SU-DHL-6 (cell line): ENCODE data around the gene CAP1.

Experiments
- H2AFZ ChIP-seq: fragments of 200-600 bp; sonication (generic); 2 replicates; pipeline ENCODE4 v1.6.1; 2014; ENCODE audit warnings: low read depth, mild to moderate bottlenecking, moderate library complexity, mixed read lengths, antibody characterized with exemption, low read length; ENCODE audit not compliant: severe bottlenecking
- H3F3A ChIP-seq: fragments of 200-600 bp; shearing (Covaris generic); 2 replicates; pipeline ENCODE4 v1.6.0; 2016; ENCODE audit warnings: antibody characterized with exemption, mild to moderate bottlenecking; ENCODE audit not compliant: insufficient read depth
- H3K27ac ChIP-seq: fragments of 200-600 bp; sonication (generic); 2 replicates; pipeline ENCODE4 v1.5.1; 2016; ENCODE audit warnings: low read depth, mild to moderate bottlenecking, low read length, moderate library complexity, mixed read lengths
- H3K27me3 ChIP-seq: fragments of 200-600 bp; sonication (generic), shearing (Covaris generic); 2 replicates; pipeline ENCODE4 v1.6.0; 2014; ENCODE audit warnings: mild to moderate bottlenecking, low read length
- H3K36me3 ChIP-seq: fragments of 200-600 bp; sonication (generic); 2 replicates; pipeline ENCODE4 v1.6.1; 2014; ENCODE audit warnings: mild to moderate bottlenecking, low read length, mixed read lengths
- H3K4me2 ChIP-seq: fragments of 300-600, 200-600 bp; shearing (Covaris generic), sonication (generic); 2 replicates; pipeline ENCODE4 v1.6.0; 2014; ENCODE audit warnings: low read length, low read depth, mild to moderate bottlenecking; ENCODE audit not compliant: poor library complexity, severe bottlenecking
- H3K4me3 ChIP-seq: fragments of 200-600 bp; sonication (generic); 2 replicates; pipeline ENCODE4 v1.5.1; 2014; ENCODE audit warnings: antibody characterized with exemption, low read length, mild to moderate bottlenecking, mixed read lengths; ENCODE audit not compliant: insufficient read depth, poor library complexity, severe bottlenecking
- H3K79me2 ChIP-seq: fragments of 200-600 bp; sonication (generic); 2 replicates; pipeline ENCODE4 v1.6.1; 2014; ENCODE audit warnings: mild to moderate bottlenecking, low read length, moderate library complexity; ENCODE audit not compliant: insufficient read depth
- H3K9ac ChIP-seq: fragments of 200-600 bp; sonication (generic); 2 replicates; pipeline ENCODE4 v1.7.0; 2014; ENCODE audit warnings: mild to moderate bottlenecking, low read length
- H3K9me2 ChIP-seq: fragments of 200-600 bp; sonication (generic); replicated peaks from 2 replicates; pipeline ENCODE4 v1.6.1; 2014; ENCODE audit warnings: low read length; ENCODE audit not compliant: insufficient read depth
- H3K9me3 ChIP-seq: fragments of 200-600 bp; sonication (generic); 2 replicates; pipeline ENCODE4 v1.6.1; 2014; ENCODE audit warnings: low read length, mixed read lengths; ENCODE audit not compliant: insufficient read depth
- H4K20me1 ChIP-seq: fragments of 200-600 bp; sonication (generic); 2 replicates; pipeline ENCODE4 v1.6.1; 2014; ENCODE audit warnings: low read depth, mild to moderate bottlenecking, antibody characterized with exemption, low read length, moderate library complexity, mixed read lengths
- CTCF ChIP-seq: fragments of 200-600 bp; sonication (generic); IDR thresholded peaks from one replicate; pipeline ENCODE4 v1.5.1; 2017; ENCODE audit warnings: antibody characterized with exemption, mild to moderate bottlenecking, low read length, moderate library complexity; ENCODE audit not compliant: insufficient read depth, poor library complexity, severe bottlenecking
- EZH2phosphoT487 ChIP-seq: fragments of 200-600 bp; sonication (generic), shearing (Covaris generic); conservative IDR thresholded peaks from 2 replicates; pipeline ENCODE4 v1.6.1; 2018; ENCODE audit warnings: mild to moderate bottlenecking, antibody characterized with exemption, low read length, moderate library complexity, mixed read lengths

CAP1 gene

GRCh38 chr1:40020447-40021085 lies 20.0 kb upstream of the CAP1 start:
- Histone ChIP-seq H4K20me1 (no peaks in the 10 kb centered on the region), H3K9me3 (no peaks in the 10 kb centered on the region), H2AFZ (no peak overlapping the region), H3K4me3 (no peak overlapping the region), H3F3A (no peaks in the 10 kb centered on the region), H3K9ac (no peak overlapping the region), H3K27me3 (no peaks in the 10 kb centered on the region), H3K9me2 (no peaks in the 10 kb centered on the region), H3K36me3 (no peaks in the 10 kb centered on the region), H3K79me2 (no peaks in the 10 kb centered on the region), H3K27ac (no peak overlapping the region), H3K4me2 (no peak overlapping the region)
- TF ChIP-seq EZH2phosphoT487 (no peak), CTCF (no peak)

GRCh38 chr1:40023379-40023944 lies 17.1 kb upstream of the CAP1 start:
- no peak overlapping the region for H3K27ac ChIP-seq
- 0 out of 2 replicates have a peak, but pooled peaks cover 6% of the 10 kb centered on the region for H3K9me3 ChIP-seq
- no peaks in the 10 kb centered on the region for H3K36me3 ChIP-seq
- no peak overlapping the region for H3K9ac ChIP-seq
- H3K79me2 ChIP-seq: no peaks in the 10 kb centered on the region
- H3K4me2 ChIP-seq: no peak overlapping the region
- no peaks in the 10 kb centered on the region for H4K20me1 ChIP-seq
- TF ChIP-seq CTCF (no peak), EZH2phosphoT487 (no peak)
- no peaks in the 10 kb centered on the region for H3F3A ChIP-seq
- H3K4me3 ChIP-seq: no peak overlapping the region
- H3K27me3 ChIP-seq: no peaks in the 10 kb centered on the region
- H2AFZ ChIP-seq: no peak overlapping the region
- H3K9me2 ChIP-seq: no peaks in the 10 kb centered on the region

- Histone ChIP-seq H3K27me3 (no peaks in the 10 kb centered on the region), H2AFZ (no peak overlapping the region), H3F3A (no peaks in the 10 kb centered on the region), H4K20me1 (no peaks in the 10 kb centered on the region), H3K27ac (no peak overlapping the region), H3K4me3 (no peak overlapping the region), H3K79me2 (no peaks in the 10 kb centered on the region), H3K36me3 (no peaks in the 10 kb centered on the region), H3K9me2 (no peaks in the 10 kb centered on the region), H3K4me2 (no peak overlapping the region), H3K9ac (no peak overlapping the region), H3K9me3 (0 out of 2 replicates have a peak, but pooled peaks cover 6% of the 10 kb centered on the region)
- TF ChIP-seq EZH2phosphoT487: no peak
- no peak for TF ChIP-seq CTCF
Observed at GRCh38 chr1:40024671-40025070, 15.9 kb upstream of the CAP1 start.
